ENCODE results near the gene DRC7. TPM values are rescaled to one million over a fixed set of nuclear protein-coding genes. Genes with fewer than 3 reads are reported as not detected.

Gene DRC7
- total RNA-seq, 1 experiment from 2014 or later: not detected

- Histone ChIP-seq H3K36me3 (peaks cover 83% of the 10 kb centered on the region), H3K4me3 (no peak overlapping the region), H3K9me3 (replicated peaks) (no peaks in the 10 kb centered on the region), H3K4me1 (replicated peaks) (peaks cover 11% of the 10 kb centered on the region), H3K27ac (peak overlapping the region; percentile 46; the same call in 1 of the 2 replicates), H3K27me3 (replicated peaks) (no peaks in the 10 kb centered on the region)
- DNase-seq (ENCODE audit: low read depth in 1 of 2, low spot score in 2 of 2): no peak
Observed at GRCh38 chr16:57781349-57781740, 86.7 kb downstream of the DRC7 start.

Other genes with a start within 250 kb of the DRC7 start
- gene CIAPIN1, start 247.4 kb upstream of the DRC7 start, total RNA-seq (2014; rRNA removed; shearing (Covaris generic)): 77.5 and 78.7 TPM in 2 replicates
- 34.6 and 41.5 TPM in 2 replicates for gene COQ9, start 247.3 kb upstream of the DRC7 start, total RNA-seq (2014; rRNA removed; shearing (Covaris generic))
- 129 and 200 TPM in 2 replicates for gene POLR2C, start 232.1 kb upstream of the DRC7 start, total RNA-seq (2014; rRNA removed; shearing (Covaris generic))
- gene DOK4, start 208.3 kb upstream of the DRC7 start, total RNA-seq (2014; rRNA removed; shearing (Covaris generic)): 5.6 and 5.7 TPM in 2 replicates
- 13.4 and 24.5 TPM in 2 replicates for gene CCDC102A, start 158.2 kb upstream of the DRC7 start, total RNA-seq (2014; rRNA removed; shearing (Covaris generic))
- not detected in 2 replicates for gene ADGRG5, start 152.2 kb upstream of the DRC7 start, total RNA-seq (2014; rRNA removed; shearing (Covaris generic))
- gene ADGRG1, start 66.2 kb upstream of the DRC7 start, total RNA-seq (2014; rRNA removed; shearing (Covaris generic)): 0.47 TPM in 1 of 2 replicates, not detected in the other
- not detected in 2 replicates for gene ADGRG3, start 26.5 kb upstream of the DRC7 start, total RNA-seq (2014; rRNA removed; shearing (Covaris generic))
- 15.8 and 17.7 TPM in 2 replicates for gene KATNB1, start 41.0 kb downstream of the DRC7 start, total RNA-seq (2014; rRNA removed; shearing (Covaris generic))
- 103 and 132 TPM in 2 replicates for gene KIFC3, start 107.7 kb downstream of the DRC7 start, total RNA-seq (2014; rRNA removed; shearing (Covaris generic))

All from SJSA1 (cell line).